ENCODE data around the gene CACNA1B.
"Not testable (repeated sequence)": the region's sequence is repeated elsewhere in the genome, so short reads cannot be mapped to it uniquely, and the experiment has no call there.

CACNA1B gene

DNA sequence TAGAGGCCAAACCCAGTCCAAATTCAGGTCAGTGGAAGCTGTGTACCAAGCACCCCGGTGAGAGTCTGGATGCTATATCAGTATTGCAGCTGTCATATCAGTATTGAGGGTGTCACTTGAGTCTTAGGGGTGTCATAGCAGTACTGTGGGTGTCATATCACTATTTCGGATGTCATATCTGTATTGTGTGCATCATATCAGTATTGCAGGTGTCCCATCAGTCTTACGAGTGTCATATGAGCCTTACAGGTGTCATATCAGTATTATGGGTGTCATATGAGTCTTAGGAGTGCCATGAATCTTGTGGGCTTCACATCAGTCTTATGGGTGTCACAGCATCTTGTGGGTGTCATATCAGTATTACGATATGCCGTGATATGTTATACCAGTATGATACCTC is 278.2 kb downstream of the CACNA1B start:
- H3K36me3 ChIP-seq (ENCODE audit: control insufficient read depth, insufficient read depth, low read length); H3K4me3 ChIP-seq (ENCODE audit: insufficient read depth, low read depth, low read length, poor library complexity, severe bottlenecking); H3K4me1 ChIP-seq (ENCODE audit: control insufficient read depth, insufficient read depth, low read length, poor library complexity, severe bottlenecking); H3K27me3 ChIP-seq (replicated peaks; ENCODE audit: control insufficient read depth, insufficient read depth, low read length, poor library complexity, severe bottlenecking); H3K9me3 ChIP-seq (ENCODE audit: control insufficient read depth, low read length); H3K27ac ChIP-seq (ENCODE audit: insufficient read depth, low read length, poor library complexity, severe bottlenecking); DNase-seq: not testable (repeated sequence)

DNA sequence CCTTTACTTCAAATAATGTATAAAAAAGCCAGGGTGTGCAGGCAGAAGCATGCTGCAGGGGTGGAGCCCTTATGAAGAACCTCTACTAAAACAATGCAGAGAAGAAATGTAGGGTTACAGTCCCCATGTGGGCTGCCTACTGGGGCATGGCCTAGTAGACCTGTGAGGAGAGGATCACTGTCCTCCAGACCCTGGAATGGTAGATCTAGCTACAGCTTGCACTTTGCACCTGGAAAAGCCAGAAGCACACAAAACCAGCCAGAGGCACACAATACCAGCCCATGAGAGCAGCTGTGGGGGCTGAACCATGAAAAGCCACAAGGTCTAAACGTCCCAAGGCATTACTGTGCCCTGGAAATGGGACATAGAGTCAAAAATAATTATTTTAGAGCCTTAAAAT is 289.2 kb downstream of the CACNA1B start:
- not testable (repeated sequence) for H3K9me3 ChIP-seq (ENCODE audit: control insufficient read depth, low read length); H3K27me3 ChIP-seq (replicated peaks; ENCODE audit: control insufficient read depth, insufficient read depth, low read length, poor library complexity, severe bottlenecking); DNase-seq; H3K4me3 ChIP-seq (ENCODE audit: insufficient read depth, low read depth, low read length, poor library complexity, severe bottlenecking); H3K4me1 ChIP-seq (ENCODE audit: control insufficient read depth, insufficient read depth, low read length, poor library complexity, severe bottlenecking); H3K27ac ChIP-seq (ENCODE audit: insufficient read depth, low read length, poor library complexity, severe bottlenecking); H3K36me3 ChIP-seq (ENCODE audit: control insufficient read depth, insufficient read depth, low read length)
